Choroid plexus epithelial cell (primary cell): ENCODE results near the gene PIBF1.
A peak's percentile ranks its signal among the peaks of the same experiment; 100 is the strongest.

Source experiments
- DNase-seq: peaks from one replicate; pipeline ENCODE4 v3.0.0-alpha.2; 2010; ENCODE audit warnings: low read depth
- H3K4me3 ChIP-seq: 2 replicates; pipeline ENCODE4 v1.5.1; 2011; ENCODE audit warnings: low read depth, mild to moderate bottlenecking, control low read depth, low read length, moderate library complexity
- TF ChIP-seq, protein P1 (sequence below): conservative IDR thresholded peaks from 2 replicates; pipeline ENCODE4 v1.5.1; 2011; ENCODE audit warnings: low read depth, mild to moderate bottlenecking, control low read depth, inconsistent platforms, low read length, moderate library complexity

The PIBF1 gene

GRCh38 chr13:73058064-73058313 lies 276.1 kb downstream of the PIBF1 start:
- H3K4me3 ChIP-seq = peak overlapping the region; percentile 77
- TF ChIP-seq, protein P1, sequence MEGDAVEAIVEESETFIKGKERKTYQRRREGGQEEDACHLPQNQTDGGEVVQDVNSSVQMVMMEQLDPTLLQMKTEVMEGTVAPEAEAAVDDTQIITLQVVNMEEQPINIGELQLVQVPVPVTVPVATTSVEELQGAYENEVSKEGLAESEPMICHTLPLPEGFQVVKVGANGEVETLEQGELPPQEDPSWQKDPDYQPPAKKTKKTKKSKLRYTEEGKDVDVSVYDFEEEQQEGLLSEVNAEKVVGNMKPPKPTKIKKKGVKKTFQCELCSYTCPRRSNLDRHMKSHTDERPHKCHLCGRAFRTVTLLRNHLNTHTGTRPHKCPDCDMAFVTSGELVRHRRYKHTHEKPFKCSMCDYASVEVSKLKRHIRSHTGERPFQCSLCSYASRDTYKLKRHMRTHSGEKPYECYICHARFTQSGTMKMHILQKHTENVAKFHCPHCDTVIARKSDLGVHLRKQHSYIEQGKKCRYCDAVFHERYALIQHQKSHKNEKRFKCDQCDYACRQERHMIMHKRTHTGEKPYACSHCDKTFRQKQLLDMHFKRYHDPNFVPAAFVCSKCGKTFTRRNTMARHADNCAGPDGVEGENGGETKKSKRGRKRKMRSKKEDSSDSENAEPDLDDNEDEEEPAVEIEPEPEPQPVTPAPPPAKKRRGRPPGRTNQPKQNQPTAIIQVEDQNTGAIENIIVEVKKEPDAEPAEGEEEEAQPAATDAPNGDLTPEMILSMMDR = no peak
- DNase-seq = no peak

DNA sequence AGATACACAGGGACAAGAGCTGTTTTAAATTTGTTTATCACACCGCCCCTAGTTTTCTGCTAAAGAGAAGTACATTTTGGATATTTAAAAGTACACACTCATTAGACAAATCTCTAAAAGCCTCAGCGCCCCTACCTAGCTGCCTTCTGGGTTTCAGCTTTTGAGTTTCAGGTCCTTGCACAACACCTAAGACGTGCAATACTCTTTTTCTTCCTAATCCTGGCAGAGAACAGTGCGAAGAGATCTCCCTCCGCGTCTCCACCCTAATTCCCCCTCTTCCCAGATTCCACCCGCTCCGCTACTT lies 276.5 kb downstream of the PIBF1 start:
- DNase-seq = no peak

GRCh38 chr13:73058736-73059459 lies 277.0 kb downstream of the PIBF1 start, which contains the start of gene KLF5:
TSS of gene KLF5 (plus strand) at chr13:73059005. CDS start at chr13:73059328, 323 bp downstream.
- H3K4me3 ChIP-seq = peak within 1 kb of the TSS; percentile 77
- TF ChIP-seq, protein P1 = no peak
- DNase-seq = peak; percentile 94

More for the DNA sequence above, 276.5 kb downstream of the PIBF1 start:
- H3K4me3 ChIP-seq = peak overlapping the region; percentile 77
- TF ChIP-seq, protein P1 = no peak

GRCh38 chr13:73059460-73060250 lies 277.7 kb downstream of the PIBF1 start:
- DNase-seq = peak; percentile 29
- H3K4me3 ChIP-seq = peak overlapping the region; percentile 77
- TF ChIP-seq, protein P1 = no peak

- TF ChIP-seq, protein P1 = no peak
- peak; percentile 55 for DNase-seq
- peak overlapping the region; percentile 77 for H3K4me3 ChIP-seq
Measured at GRCh38 chr13:73060251-73061160, 278.6 kb downstream of the PIBF1 start.

DNA sequence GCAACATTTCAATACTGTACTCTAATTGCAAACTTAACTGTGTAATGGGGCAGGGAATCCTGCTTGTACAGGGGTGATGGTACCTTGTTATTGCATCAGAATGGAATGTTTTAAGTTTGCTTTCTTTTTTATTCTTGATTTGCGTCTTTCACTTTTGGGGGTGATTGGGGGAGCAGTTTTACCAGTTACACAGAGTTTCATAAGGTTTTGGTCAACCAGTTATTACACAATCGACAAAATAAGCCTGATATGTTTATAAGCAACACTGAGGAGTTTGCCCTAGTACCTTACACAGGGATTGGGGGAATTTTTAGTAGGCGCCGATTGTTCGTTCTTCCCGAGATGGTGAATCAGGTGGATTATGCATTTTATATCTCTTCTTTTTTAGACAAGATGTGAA lies 279.5 kb downstream of the PIBF1 start:
- TF ChIP-seq, protein P1 = no peak
- H3K4me3 ChIP-seq = no peak overlapping the region
- DNase-seq = peak; percentile 25
